NCI-H1105 treated with DMSO at 0.1 percent for 48 hours (cell line): ENCODE data around the gene GGNBP2.

Source experiments
- DNase-seq: peaks from one replicate; lab custom pipeline; 2025; lab: John Stamatoyannopoulos, UW

GGNBP2 gene

DNA sequence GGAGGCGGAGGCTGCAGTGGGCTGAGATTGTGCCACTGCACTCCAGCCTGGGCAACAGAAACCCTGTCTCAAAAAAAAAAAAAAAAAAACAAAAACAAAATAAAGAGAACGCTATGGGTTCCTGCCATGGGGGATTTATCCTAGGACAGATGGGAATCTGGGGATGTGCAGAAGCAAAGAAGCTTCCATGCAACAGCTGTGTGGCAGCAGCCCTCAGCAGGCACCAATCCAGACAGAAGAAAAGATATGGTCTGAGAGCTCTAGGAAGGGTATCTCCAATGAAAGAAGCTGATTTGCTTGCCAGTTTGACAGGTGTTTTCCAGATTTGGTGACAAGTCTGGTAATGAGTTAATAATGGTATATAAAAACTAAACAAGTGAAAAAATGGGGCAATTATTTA is 21.6 kb upstream of the GGNBP2 start:
- DNase-seq, result no peak

DNA sequence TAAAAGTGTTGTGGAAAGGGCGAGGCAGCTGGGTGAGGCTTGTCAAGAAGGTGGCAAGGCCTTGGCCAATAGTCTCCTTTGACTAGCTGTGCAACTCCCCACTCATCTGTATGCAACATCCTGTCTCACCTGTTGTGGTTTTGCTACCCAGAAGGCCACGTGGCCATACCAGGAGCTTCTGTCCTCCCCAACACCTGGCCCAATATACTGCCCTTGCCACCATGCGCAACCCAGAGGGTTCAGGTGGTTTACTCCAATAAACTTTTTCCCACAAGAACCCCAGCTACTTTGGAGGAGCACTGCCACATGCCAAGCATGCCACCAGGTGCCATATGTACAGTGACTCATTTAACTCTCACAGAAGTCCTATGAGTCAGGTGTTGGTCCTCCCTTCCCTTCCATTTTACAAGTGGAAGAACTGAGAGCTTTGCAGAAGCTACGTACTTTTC is 20.3 kb upstream of the GGNBP2 start:
- DNase-seq, result no peak

DNA sequence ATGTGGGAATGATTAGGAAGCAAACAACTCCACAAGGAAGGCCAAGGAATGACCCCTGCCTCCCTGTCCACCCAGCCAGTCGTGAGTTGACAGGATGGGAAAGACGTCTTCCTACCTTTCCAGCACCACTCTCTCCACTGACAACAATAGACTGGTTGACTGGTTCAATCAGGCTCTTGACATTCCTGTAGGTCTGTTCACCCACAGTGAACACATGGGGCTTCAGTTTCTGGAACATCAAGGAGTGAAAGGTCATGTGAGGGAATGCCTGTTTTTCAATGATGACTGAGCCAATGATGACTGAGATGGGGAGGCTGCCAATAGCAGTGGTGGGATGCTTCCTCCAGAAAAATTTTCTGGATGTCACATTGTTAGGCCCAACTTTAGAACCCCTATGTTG is 19.6 kb upstream of the GGNBP2 start:
- DNase-seq, result no peak

DNA sequence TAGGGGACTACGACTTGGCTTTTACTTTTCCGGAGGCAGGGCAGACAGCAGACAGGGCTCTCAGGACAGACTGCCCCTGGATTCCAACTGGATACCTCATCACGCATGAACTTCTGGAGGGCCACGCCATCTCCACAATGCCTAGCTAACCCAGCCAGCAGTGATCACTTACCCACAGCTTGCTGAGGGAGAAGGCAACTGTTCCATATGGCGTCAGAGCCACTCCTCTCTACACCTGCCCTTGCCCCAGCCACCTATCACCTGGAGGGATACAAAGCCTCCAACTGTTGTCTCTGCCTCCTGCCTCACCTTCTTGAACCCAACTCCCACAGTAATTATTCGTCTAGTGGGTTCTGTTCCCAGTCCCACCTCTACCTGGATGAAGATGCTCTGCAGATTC is 18.8 kb upstream of the GGNBP2 start:
- DNase-seq, result no peak

DNA sequence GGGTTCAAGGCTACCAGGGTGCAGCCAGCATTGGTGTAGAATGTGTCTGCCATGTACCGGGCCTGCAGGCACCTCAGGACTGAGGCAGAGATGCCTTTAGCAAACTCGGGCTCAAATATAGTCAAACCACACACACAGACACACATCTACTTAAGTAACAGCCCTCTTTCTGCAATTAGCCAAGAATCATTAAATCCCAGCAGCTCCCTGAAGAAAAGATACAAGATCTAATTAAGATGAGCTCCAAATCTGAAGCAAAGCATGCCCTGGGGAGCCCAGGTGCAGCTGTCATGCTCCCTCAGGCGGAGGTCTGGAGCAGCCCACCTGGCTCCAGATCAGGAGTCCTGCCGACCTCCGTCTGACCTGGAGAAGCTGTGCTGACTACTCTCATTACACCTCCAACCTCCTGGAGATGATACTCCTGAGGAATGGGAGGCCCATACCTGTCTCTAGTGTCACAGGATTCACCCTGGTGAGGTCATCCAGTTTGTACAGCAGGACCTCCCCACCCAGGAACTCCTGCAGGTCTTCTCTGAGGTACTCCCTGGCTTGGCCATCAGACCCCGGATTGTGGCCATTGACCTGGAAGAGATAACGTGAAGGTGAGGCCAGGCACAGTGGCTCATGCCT is 17.0 kb upstream of the GGNBP2 start:
- DNase-seq, result no peak

DNA sequence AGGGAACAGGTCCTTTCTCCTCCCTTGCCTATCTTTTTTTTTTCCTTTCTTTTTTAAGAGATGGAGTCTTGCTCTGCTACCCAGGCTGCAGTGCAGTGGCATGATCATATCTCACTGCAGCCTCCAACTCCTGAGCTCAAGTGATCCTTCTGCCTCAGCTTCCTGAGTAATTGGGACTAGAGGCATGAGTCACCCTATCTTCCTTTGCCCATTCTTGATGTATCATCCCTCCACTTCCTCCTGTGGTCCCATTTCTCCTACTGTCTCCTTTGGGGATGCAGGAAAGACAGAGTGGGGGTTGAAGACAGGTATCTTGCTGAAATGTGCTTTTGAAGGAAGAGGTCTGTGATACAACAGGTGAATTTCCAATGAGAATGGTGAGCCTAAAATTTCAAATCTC is 15.6 kb upstream of the GGNBP2 start:
- no peak for DNase-seq

DNA sequence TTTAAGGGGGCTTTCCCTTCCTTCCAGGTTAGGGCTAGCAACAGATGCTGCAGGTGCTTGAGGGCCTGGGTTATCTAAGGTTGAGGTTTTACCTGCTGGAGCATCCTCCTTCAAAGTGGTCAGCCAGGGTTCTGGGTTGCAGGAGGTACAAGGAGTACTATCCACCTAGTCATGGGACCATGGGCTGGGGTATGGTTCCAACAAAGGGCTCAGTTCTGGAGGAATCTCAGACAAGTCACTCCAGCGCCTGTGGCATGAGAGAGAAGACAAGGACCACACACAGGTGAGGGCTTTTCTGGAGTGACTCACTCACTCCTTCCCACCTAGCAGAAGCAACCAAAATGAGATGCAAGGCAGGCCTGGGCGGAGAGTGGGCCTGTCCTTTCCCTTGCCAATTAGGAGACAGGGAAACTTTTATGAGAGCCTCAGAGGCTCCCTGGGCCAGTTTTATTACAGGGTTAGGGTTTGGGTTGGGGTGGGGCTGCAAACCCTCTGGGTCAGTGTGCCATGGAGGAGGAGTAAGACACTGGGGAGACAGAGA is 12.2 kb upstream of the GGNBP2 start:
- DNase-seq, result no peak

DNA sequence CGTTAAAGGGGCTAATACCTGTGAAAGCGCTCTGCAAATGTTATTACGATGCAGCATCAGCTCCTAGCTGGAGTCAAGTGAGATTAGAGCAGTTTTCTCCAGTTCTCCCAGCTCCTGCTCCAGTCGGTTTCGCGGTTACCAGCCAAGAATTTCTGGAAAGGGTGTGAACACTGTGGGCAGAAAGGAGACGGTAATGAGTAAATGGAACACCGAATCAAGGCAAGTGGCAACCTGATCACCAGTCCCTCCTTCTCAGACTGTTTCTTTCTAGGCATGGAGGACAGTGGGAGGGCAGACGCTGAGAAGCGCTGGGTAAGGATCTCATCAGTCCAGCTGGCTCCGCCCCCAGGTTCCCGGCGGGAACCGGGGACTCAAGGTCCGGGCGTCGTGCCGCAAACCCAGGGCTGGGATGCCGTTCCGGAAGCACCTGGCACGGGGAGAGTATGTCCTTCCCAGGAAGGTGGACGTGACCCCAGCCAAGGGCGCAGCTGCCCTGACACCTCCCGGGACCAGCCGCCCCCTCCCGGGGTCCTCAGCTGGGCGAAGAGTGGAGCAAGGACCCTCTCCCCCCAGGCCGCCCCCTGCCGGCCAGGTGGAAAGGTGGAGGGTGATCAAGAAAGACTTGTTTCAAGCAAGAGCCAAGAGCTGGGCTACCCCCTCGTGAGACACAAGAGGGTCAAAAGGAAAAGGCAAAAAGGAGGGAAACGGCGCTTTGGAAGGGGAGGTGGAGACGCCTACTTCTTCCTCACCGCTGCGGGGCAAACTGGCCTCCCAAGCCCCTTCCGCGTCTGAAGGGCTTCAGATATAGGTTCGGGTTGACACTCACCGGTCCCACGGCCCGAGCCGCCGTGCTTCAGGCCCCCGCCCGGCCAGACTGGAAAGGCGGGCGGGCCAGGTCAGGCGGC is 10.5 kb upstream of the GGNBP2 start:
- peak; percentile 60 for DNase-seq

GRCh38 chr17:36534840-36535668 is 9.7 kb upstream of the GGNBP2 start, which contains the start of the genes MYO19 and PIGW:
Gene MYO19 (minus strand): TSS chr17:36534868. CDS start chr17:36532538, 2,330 bp downstream.
Gene PIGW (plus strand): TSS chr17:36534987. CDS start chr17:36537102, 2,115 bp downstream.
- DNase-seq, result peak; percentile 81

GRCh38 chr17:36535669-36536081 is 9.0 kb upstream of the GGNBP2 start:
- no peak for DNase-seq

GRCh38 chr17:36540696-36541095 is 4.0 kb upstream of the GGNBP2 start:
- no peak for DNase-seq

- DNase-seq, result no peak
Measured at GRCh38 chr17:36542755-36543154, 2.0 kb upstream of the GGNBP2 start.

- peak; percentile 3 for DNase-seq
Measured at GRCh38 chr17:36544044-36544306, 744 bp upstream of the GGNBP2 start.

DNA sequence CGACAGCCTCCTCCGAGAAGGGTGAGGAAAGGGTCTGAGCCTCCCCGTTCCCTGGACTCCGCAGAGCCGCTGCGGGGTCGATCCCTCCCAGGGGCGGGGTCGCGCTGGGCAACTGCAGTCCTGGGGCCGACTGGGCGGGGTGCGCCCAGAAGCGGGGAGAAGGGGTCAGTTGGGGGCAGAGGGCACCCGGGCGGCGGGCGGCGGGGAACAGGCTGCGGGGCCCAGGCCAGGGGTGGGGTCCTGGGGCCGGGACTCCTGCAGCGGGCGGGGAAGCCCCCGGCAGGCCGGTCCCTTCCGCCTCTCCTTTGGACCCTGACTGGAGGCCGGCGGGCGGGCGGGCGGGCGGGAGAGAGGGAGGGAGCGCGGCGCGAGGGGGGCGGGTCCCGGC is 352 bp downstream of the GGNBP2 start:
- DNase-seq, result peak; percentile 74

- DNase-seq, result peak; percentile 86
Measured at GRCh38 chr17:36545465-36546417, 1.0 kb downstream of the GGNBP2 start.

DNA sequence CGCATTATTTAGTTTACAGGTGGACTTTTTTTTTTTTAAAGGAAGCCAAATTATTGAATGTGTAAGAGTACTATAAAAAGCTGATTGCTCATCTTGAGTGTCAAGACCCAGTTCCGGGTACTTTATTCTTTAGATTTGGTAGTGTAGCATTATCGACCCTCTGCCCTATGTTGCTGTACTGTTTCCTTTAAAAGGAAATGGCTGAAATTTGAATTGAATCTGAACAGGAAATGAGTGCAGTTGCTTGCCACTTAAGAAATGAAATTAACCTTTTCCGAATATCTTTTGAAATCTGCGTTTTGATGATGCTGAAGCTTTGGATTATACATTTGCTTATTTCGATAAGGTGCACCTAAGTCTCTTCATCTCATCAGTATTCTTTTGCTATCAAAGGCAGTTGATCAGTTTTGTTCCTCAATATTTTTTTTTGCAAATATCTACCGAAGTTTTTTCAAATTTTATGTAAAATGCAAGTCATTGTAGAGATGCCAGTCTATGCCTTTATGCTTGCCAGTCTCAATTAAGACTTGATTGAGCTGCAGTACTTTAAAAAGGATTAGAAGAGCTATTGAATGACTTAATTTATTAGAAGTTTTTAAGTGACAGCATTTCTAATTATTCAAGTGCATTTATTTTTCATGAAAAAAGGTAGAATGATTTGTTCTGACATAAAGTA is 1.8 kb downstream of the GGNBP2 start:
- DNase-seq, result no peak

DNA sequence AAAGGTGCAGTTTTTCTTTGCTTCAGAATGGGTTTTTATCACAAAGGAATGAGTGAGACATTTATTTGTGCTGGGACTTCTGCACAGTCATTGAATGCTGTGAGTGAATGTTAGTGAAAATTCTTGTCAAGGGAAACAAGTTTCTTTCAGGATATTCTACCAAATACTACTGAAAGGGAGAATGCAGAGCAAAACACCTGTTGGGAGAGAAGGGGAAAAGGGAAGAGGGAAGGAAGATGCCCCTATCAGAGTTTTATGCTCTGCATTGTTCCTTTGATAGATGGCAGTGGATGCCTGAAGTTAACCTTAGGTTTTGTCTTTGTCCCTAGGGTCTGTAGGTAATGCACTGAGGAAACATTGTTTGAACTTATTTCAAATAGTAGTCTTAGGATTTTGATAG is 3.1 kb downstream of the GGNBP2 start:
- DNase-seq, result no peak

DNA sequence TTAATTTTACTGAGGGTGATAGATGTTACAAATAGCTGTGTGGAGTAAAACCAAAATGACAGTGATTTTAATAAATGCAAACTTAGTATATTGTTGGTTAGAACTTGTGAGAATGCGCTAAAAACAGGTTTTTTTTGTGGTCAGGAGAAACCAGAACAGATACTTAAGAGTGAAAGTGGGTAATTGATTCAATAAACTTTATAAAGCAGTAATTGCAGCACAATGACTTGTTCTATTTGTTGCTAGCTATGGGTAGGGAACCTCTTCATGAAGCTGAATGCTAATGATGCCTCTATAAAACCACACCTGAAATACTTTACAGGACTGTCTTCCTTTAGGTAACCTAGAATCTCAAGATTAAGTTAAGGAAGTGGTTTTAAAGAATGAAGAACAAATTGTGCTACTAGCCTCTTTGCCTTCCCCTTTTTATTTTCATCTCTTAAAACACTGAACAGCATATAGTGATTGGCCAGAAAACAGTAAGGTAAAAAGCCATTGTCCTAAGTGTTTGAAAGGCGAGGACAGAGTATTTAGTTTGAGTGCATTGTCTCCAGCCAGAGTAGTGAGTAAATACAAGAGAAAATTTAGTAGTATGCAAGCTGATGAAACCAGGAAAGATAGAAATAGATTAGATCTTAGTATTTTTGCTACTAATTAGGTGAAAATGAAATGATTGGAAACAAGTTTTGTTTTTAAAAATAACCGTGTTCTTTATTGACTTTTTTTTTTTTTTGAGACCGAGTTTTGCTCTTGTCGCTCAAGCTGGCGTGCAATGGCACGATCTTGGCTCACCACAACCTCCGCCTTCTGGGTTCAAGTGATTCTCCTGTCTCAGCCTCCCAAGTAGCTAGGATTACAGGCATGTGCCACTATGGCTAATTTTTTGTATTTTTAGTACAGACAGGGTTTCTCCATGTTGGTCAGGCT is 6.0 kb downstream of the GGNBP2 start:
- no peak for DNase-seq

DNA sequence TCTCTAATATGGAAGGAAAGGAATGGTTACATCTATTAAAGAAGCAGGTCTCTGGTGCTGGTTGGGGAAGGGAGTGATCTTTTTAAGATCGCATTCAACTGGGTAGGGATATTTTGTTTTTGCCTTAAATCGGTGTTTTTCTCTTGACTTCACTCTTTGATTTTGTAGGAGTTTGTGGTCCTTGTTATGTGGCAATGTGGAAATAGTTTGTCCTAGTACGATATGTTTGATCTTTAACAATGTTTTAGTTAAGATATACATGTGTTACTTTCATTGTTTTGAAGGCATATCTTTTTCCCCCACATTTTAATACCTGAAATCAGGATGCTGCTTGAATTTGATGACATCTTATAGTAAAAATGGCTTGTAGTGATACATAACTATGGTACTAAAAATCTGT is 8.7 kb downstream of the GGNBP2 start:
- no peak for DNase-seq

DNA sequence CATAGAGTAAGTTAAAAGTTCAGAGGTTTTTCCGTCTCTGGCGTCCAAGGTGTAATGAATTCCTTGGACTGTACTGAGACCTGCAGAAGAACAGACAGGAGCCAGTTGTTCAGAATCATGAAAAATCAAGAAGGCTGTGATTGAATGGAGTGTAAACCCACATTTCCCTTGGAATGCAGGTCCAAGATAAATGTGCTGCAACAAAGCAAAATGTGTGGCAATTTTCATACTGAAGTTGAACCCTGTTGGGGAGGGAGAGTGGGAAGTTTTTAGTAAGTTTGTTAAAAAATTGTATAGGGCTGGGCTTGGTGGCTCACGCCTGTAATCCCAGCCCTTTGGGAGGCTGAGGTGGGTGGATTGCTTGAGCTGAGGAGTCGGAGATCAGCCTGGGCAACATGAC is 21.4 kb downstream of the GGNBP2 start:
- DNase-seq, result no peak
